Measurements from ENCODE around the gene KLKB1.
A peak's percentile ranks its signal among the peaks of the same experiment; 100 is the strongest.
"Not testable (repeated sequence)": the region's sequence is repeated elsewhere in the genome, so short reads cannot be mapped to it uniquely, and the experiment has no call there.

KLKB1 gene

GRCh38 chr4:186265683-186266652, 38.7 kb downstream of the KLKB1 start, which contains the start of gene F11:
Gene F11 (plus strand): TSS chr4:186266189. CDS start chr4:186267137, 948 bp downstream.
- no peak for DNase-seq

GRCh38 chr4:186266729-186267456, 39.6 kb downstream of the KLKB1 start:
- DNase-seq: no peak

- no peak for DNase-seq
Measured at GRCh38 chr4:186271081-186271678, 43.9 kb downstream of the KLKB1 start.

GRCh38 chr4:186272699-186273391, 45.5 kb downstream of the KLKB1 start:
- DNase-seq: no peak

GRCh38 chr4:186273392-186273789, 46.1 kb downstream of the KLKB1 start:
- DNase-seq: not testable (repeated sequence)

GRCh38 chr4:186283311-186283710, 56.0 kb downstream of the KLKB1 start:
- no peak for DNase-seq

- no peak for DNase-seq
Measured at GRCh38 chr4:186285147-186285546, 57.8 kb downstream of the KLKB1 start.

GRCh38 chr4:186286581-186286980, 59.3 kb downstream of the KLKB1 start:
- DNase-seq: no peak

GRCh38 chr4:186291256-186291890, 64.1 kb downstream of the KLKB1 start:
- DNase-seq: no peak

GRCh38 chr4:186294160-186294559, 66.9 kb downstream of the KLKB1 start:
- no peak for DNase-seq

GRCh38 chr4:186296481-186296880, 69.2 kb downstream of the KLKB1 start:
- no peak for DNase-seq

GRCh38 chr4:186297013-186297645, 69.8 kb downstream of the KLKB1 start:
- peak; percentile 61 for DNase-seq

- no peak for DNase-seq
Measured at GRCh38 chr4:186298031-186298647, 70.8 kb downstream of the KLKB1 start.

GRCh38 chr4:186299291-186299690, 72.0 kb downstream of the KLKB1 start:
- no peak for DNase-seq

- DNase-seq: no peak
Measured at GRCh38 chr4:186300659-186301390, 73.5 kb downstream of the KLKB1 start.

- no peak for DNase-seq
Measured at GRCh38 chr4:186304216-186304615, 76.9 kb downstream of the KLKB1 start.

- no peak for DNase-seq
Measured at GRCh38 chr4:186304866-186305505, 77.7 kb downstream of the KLKB1 start.

GRCh38 chr4:186307497-186307896, 80.2 kb downstream of the KLKB1 start:
- DNase-seq: no peak

- DNase-seq: no peak
Measured at GRCh38 chr4:186307916-186308315, 80.6 kb downstream of the KLKB1 start.

All from NCI-H510A treated with DMSO at 0.1 percent for 48 hours (cell line).